HCT116 (cell line): Measurements from ENCODE around the gene ANKRD24. TPM values are rescaled to one million over a fixed set of nuclear protein-coding genes. Genes with fewer than 3 reads are reported as not detected.

Source experiments
- ATAC-seq: fragments of 200-7000 bp; cut with Tn5 transposase; 2 replicates; pipeline ENCODE4 v1.9.1; 2020; ENCODE audit warnings: mild to moderate bottlenecking, moderate library complexity
- BruUV-seq: library from RNA; stranded (reverse); fragments of 400-500 nt; replicated peaks from 2 replicates; lab custom pipeline; 2021; lab: Mats Ljungman, UMichigan
- CTCF ChIA-PET: fragments of 300-600 bp; sonication (Branson Sonifier 250); formaldehyde crosslinking; loops from one replicate; lab custom pipeline; 2021; ENCODE audit warnings: antibody characterized with exemption; lab: Charles Lee
- POLR2A ChIA-PET: fragments of 300-600, 350-600 bp; sonication (Branson Sonifier 250); formaldehyde crosslinking; loops from one replicate; lab custom pipeline; 2021; ENCODE audit warnings: antibody characterized with exemption; lab: Charles Lee
- RAD21 ChIA-PET, 2 experiments: fragments of 300-600 bp; sonication (Branson Sonifier 250); formaldehyde crosslinking; loops; one replicate each; lab custom pipeline; 2023; ENCODE audit warnings: low total read pairs in 2 of 2; ENCODE audit not compliant: uncharacterized antibody in 2 of 2, unreplicated experiment in 2 of 2, low non-redundant PET in 1 of 2; lab: Charles Lee
- DNase-seq: peaks from one replicate; pipeline ENCODE4 v3.0.0-alpha.2; 2010; ENCODE audit warnings: low read depth, low spot score
- H2AFZ ChIP-seq: fragments of 200-600 bp; shearing (Covaris generic), sonication (generic); 2 replicates; pipeline ENCODE4 v1.6.1; 2017; ENCODE audit warnings: low read depth, mixed run types, mixed read lengths, antibody characterized with exemption, low read length; ENCODE audit not compliant: poor library complexity, severe bottlenecking
- H3K27ac ChIP-seq: 2 replicates; pipeline ENCODE4 v1.5.1; 2012; ENCODE audit warnings: low read depth, low read length
- H3K27me3 ChIP-seq: fragments of 200-600 bp; sonication (generic); 2 replicates; pipeline ENCODE4 v1.6.1; 2016; ENCODE audit warnings: mixed run types, low read length, mixed read lengths; ENCODE audit not compliant: insufficient read depth
- H3K36me3 ChIP-seq, 2 experiments: fragments of 200-500 bp in 1 of 2; fragments of 200-600 bp in 1 of 2; sonication (Bioruptor generic) in 1 of 2; sonication (generic) in 1 of 2; 2 replicates each; pipeline versions ENCODE4 v1.5.1 to v1.6.1; 2014 to 2016; ENCODE audit warnings: low read length in 2 of 2, inconsistent platforms in 1 of 2, mixed read lengths in 1 of 2, mixed run types in 1 of 2; ENCODE audit not compliant: insufficient read depth in 2 of 2, control insufficient read depth in 1 of 2
- H3K4me1 ChIP-seq, 2 experiments: fragments of 200-600 bp in 1 of 2; sonication (generic) in 1 of 2; 2 replicates each; pipeline versions ENCODE4 v1.5.1 to v1.6.1; 2012 to 2017; ENCODE audit warnings: low read length in 2 of 2, inconsistent platforms in 1 of 2, mild to moderate bottlenecking in 1 of 2, mixed read lengths in 1 of 2, mixed run types in 1 of 2, moderate library complexity in 1 of 2; ENCODE audit not compliant: insufficient read depth in 2 of 2, control insufficient read depth in 1 of 2
- H3K4me2 ChIP-seq: fragments of 200-600 bp; sonication (generic); 2 replicates; pipeline ENCODE4 v1.6.1; 2017; ENCODE audit warnings: mixed run types, low read length, mixed read lengths
- H3K4me3 ChIP-seq, 2 experiments: fragments of 200-600 bp in 1 of 2; sonication (generic) in 1 of 2; replicated peaks in 1 of 2; 2 replicates each; pipeline ENCODE4 v1.5.1; 2011 to 2016; ENCODE audit warnings: low read length in 2 of 2, control low read depth in 1 of 2, low read depth in 1 of 2, mild to moderate bottlenecking in 1 of 2, mixed read lengths in 1 of 2, mixed run types in 1 of 2
- H3K79me2 ChIP-seq: fragments of 200-600 bp; sonication (generic); 2 replicates; pipeline ENCODE4 v1.6.1; 2017; ENCODE audit warnings: mild to moderate bottlenecking, mixed run types, low read length, moderate library complexity, mixed read lengths; ENCODE audit not compliant: insufficient read depth
- H3K9ac ChIP-seq: fragments of 200-600 bp; sonication (generic); 2 replicates; pipeline ENCODE4 v1.6.1; 2016; ENCODE audit warnings: low read length, mixed read lengths
- H3K9me2 ChIP-seq: fragments of 200-600 bp; sonication (generic), shearing (Covaris generic); 2 replicates; pipeline ENCODE4 v1.6.1; 2017; ENCODE audit warnings: mixed run types, mild to moderate bottlenecking, moderate library complexity; ENCODE audit not compliant: insufficient read depth
- H3K9me3 ChIP-seq, 2 experiments: fragments of 200-500 bp in 1 of 2; fragments of 200-600 bp in 1 of 2; sonication (Bioruptor generic) in 1 of 2; sonication (generic) in 1 of 2; 2 replicates each; pipeline ENCODE4 v1.6.1; 2014 to 2017; ENCODE audit warnings: low read length in 2 of 2, mixed read lengths in 2 of 2, inconsistent platforms in 1 of 2, low read depth in 1 of 2, mild to moderate bottlenecking in 1 of 2, mixed run types in 1 of 2, moderate library complexity in 1 of 2; ENCODE audit not compliant: control insufficient read depth in 1 of 2, insufficient read depth in 1 of 2
- H4K20me1 ChIP-seq: fragments of 200-600 bp; sonication (generic), shearing (Covaris generic); 2 replicates; pipeline ENCODE4 v1.6.1; 2017; ENCODE audit warnings: mixed run types, mild to moderate bottlenecking, moderate library complexity; ENCODE audit not compliant: insufficient read depth
- CEBPB ChIP-seq: IDR thresholded peaks from 2 replicates; pipeline ENCODE4 v1.6.1; 2012; ENCODE audit warnings: low read depth
- ELF1 ChIP-seq: IDR thresholded peaks from 2 replicates; pipeline ENCODE4 v1.6.1; 2012; ENCODE audit warnings: low read depth, borderline replicate concordance
- EZH2 ChIP-seq: fragments of 200-600 bp; sonication (generic); IDR thresholded peaks from 2 replicates; pipeline ENCODE4 v1.6.1; 2017; ENCODE audit warnings: antibody characterized with exemption, mixed run types
- EZH2phosphoT487 ChIP-seq: fragments of 200-600 bp; IDR thresholded peaks from 2 replicates; pipeline ENCODE4 v1.6.1; 2018; ENCODE audit warnings: antibody characterized with exemption, borderline replicate concordance
- FOSL1 ChIP-seq: IDR thresholded peaks from 2 replicates; pipeline ENCODE4 v1.6.1; 2012; ENCODE audit warnings: low read depth
- JUND ChIP-seq: IDR thresholded peaks from 2 replicates; pipeline ENCODE4 v1.6.1; 2012
- POLR2A ChIP-seq: IDR thresholded peaks from 2 replicates; pipeline ENCODE4 v1.7.0; 2011; ENCODE audit warnings: borderline replicate concordance; ENCODE audit not compliant: insufficient read depth, insufficient read length; ENCODE audit errors: extremely low read depth
- POLR2AphosphoS5 ChIP-seq: IDR thresholded peaks from 2 replicates; pipeline ENCODE4 v1.6.1; 2011; ENCODE audit warnings: mild to moderate bottlenecking, low read depth, low read length, moderate library complexity
- RAD21 ChIP-seq: IDR thresholded peaks from 2 replicates; pipeline ENCODE4 v1.6.1; 2012; ENCODE audit warnings: low read depth, mild to moderate bottlenecking
- REST ChIP-seq: IDR thresholded peaks from 2 replicates; pipeline ENCODE4 v1.6.1; 2012; ENCODE audit warnings: low read depth
- SP1 ChIP-seq: IDR thresholded peaks from 2 replicates; pipeline ENCODE4 v1.6.1; 2012; ENCODE audit warnings: low read depth
- YY1 ChIP-seq: IDR thresholded peaks from 2 replicates; pipeline ENCODE4 v1.6.1; 2011; ENCODE audit warnings: low read length, low read depth, moderate library complexity, mild to moderate bottlenecking; ENCODE audit not compliant: insufficient replicate concordance; ENCODE audit errors: extremely low read depth
- ZFX ChIP-seq: fragments of 450-650 bp; IDR thresholded peaks from 2 replicates; pipeline ENCODE4 v1.6.1; 2017
- ZNF274 ChIP-seq: fragments of 200-500 bp; sonication (Bioruptor generic); IDR thresholded peaks from 2 replicates; pipeline ENCODE4 v1.6.1; 2014; ENCODE audit warnings: mild to moderate bottlenecking, low read depth, low read length, inconsistent platforms
- intact Hi-C: fragments of 100-400 bp; cut with micrococcal nuclease; formaldehyde crosslinking; loops from 2 replicates; pipeline ENCODE4 v1.10.0; 2022
- total RNA-seq: library from RNA; stranded (reverse); gene quantifications from one replicate; pipeline ENCODE4 v1.2.1, GENCODE V29; 2021; ENCODE audit not compliant: unreplicated experiment
- TF ChIP-seq, protein P1 (sequence below): IDR thresholded peaks from 2 replicates; pipeline ENCODE4 v1.6.1; 2012

Gene ANKRD24
- total RNA-seq, 1 experiment from 2014 or later: 1.7 TPM

- no peaks in the 10 kb centered on the region for H3K4me1 ChIP-seq
- H3K27ac ChIP-seq: no peak overlapping the region
- no peak for ATAC-seq
- H4K20me1 ChIP-seq: no peaks in the 10 kb centered on the region
- no peak overlapping the region for H2AFZ ChIP-seq
- H3K4me3 ChIP-seq: no peak overlapping the region
- BruUV-seq: no TSS peak
- no peak overlapping the region for H3K4me2 ChIP-seq
- CTCF ChIA-PET: interaction anchor here (0.6 kb wide), 1 partner anchor 71 kb away, joined by 3 read pairs; no protein-coding TSS in a partner anchor
- peaks cover 5 to 6% of the 10 kb centered on the region in 2 experiments; a peak in 2 of 4 replicates for H3K9me3 ChIP-seq
- no peak overlapping the region for H3K9ac ChIP-seq
- RAD21 ChIA-PET: no interaction called here
- POLR2A ChIA-PET: no interaction called here
- peaks cover 21 to 36% of the 10 kb centered on the region in 2 experiments for H3K36me3 ChIP-seq
- H3K9me2 ChIP-seq: no peaks in the 10 kb centered on the region
- no peaks in the 10 kb centered on the region for H3K79me2 ChIP-seq
- no peaks in the 10 kb centered on the region for H3K27me3 ChIP-seq
- TF ChIP-seq ZNF274 (no peak), YY1 (no peak), FOSL1 (no peak), ELF1 (no peak), EZH2 (no peak), CEBPB (no peak), REST (no peak), RAD21 (no peak), EZH2phosphoT487 (no peak), POLR2A (no peak), JUND (no peak), POLR2AphosphoS5 (no peak), SP1 (no peak), ZFX (no peak)
- TF ChIP-seq, protein P1, sequence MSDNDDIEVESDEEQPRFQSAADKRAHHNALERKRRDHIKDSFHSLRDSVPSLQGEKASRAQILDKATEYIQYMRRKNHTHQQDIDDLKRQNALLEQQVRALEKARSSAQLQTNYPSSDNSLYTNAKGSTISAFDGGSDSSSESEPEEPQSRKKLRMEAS: no peak
- intact Hi-C loops: no loop called here
- DNase-seq: no peak
Measured at GRCh38 chr19:4257025-4257424, 74.5 kb downstream of the ANKRD24 start.
